IMR-90 (cell line): ENCODE results near the gene C1QTNF12. TPM values are rescaled to one million over a fixed set of nuclear protein-coding genes. Genes with fewer than 3 reads are reported as not detected.

Experiments used
- ATAC-seq: fragments of 200-7000 bp; cut with Tn5 transposase; 2 replicates; pipeline ENCODE4 v1.9.1; 2020; ENCODE audit warnings: low read depth, mild to moderate bottlenecking, moderate library complexity
- BruUV-seq: library from RNA; stranded (reverse); fragments of 400-500 nt; replicated peaks from 2 replicates; lab custom pipeline; 2021; lab: Mats Ljungman, UMichigan
- CTCF ChIA-PET: fragments of 300-600 bp; formaldehyde crosslinking; extraction: SDS; loops from one replicate; lab custom pipeline; 2021; ENCODE audit warnings: antibody characterized with exemption; lab: Yijun Ruan, JAX
- POLR2A ChIA-PET: fragments of 300-600 bp; sonication (Branson Sonifier 250); formaldehyde crosslinking; loops from one replicate; lab custom pipeline; 2022; ENCODE audit warnings: antibody characterized with exemption; ENCODE audit not compliant: unreplicated experiment; lab: Charles Lee
- DNase-seq: peaks from one replicate; pipeline ENCODE4 v3.0.0; 2013
- H2AFZ ChIP-seq: replicated peaks from 2 replicates; pipeline ENCODE3; 2013; ENCODE audit warnings: low read length, mild to moderate bottlenecking; ENCODE audit not compliant: poor library complexity
- H2AK5ac ChIP-seq: 2 replicates; pipeline ENCODE4 v1.6.1; 2013; ENCODE audit warnings: low read depth, low read length, inconsistent platforms
- H2AK9ac ChIP-seq: replicated peaks from 2 replicates; pipeline ENCODE3; 2013; ENCODE audit warnings: mild to moderate bottlenecking, low read depth, low read length, moderate library complexity; ENCODE audit not compliant: poor library complexity
- H2BK120ac ChIP-seq: 2 replicates; pipeline ENCODE4 v1.6.1; 2013; ENCODE audit warnings: low read depth, low read length, inconsistent platforms
- H2BK15ac ChIP-seq: 3 replicates; pipeline ENCODE4 v1.6.1; 2013; ENCODE audit warnings: low read depth, low read length, inconsistent platforms
- H2BK20ac ChIP-seq: 2 replicates; pipeline ENCODE4 v1.6.1; 2013; ENCODE audit warnings: low read depth, mild to moderate bottlenecking, inconsistent platforms, low read length, moderate library complexity
- H2BK5ac ChIP-seq: 2 replicates; pipeline ENCODE4 v1.6.1; 2013; ENCODE audit warnings: mild to moderate bottlenecking, low read depth, low read length, inconsistent platforms; ENCODE audit not compliant: poor library complexity, severe bottlenecking
- H3K14ac ChIP-seq: replicated peaks from 2 replicates; pipeline ENCODE4 v1.6.1; 2013; ENCODE audit warnings: low read depth, low read length, inconsistent platforms
- H3K18ac ChIP-seq: 2 replicates; pipeline ENCODE4 v1.6.1; 2013; ENCODE audit warnings: low read depth, low read length, control low read depth
- H3K23ac ChIP-seq: 2 replicates; pipeline ENCODE4 v1.6.1; 2013; ENCODE audit warnings: low read depth, low read length, inconsistent platforms
- H3K27ac ChIP-seq: 2 replicates; pipeline ENCODE4 v1.5.1; 2013; ENCODE audit warnings: mild to moderate bottlenecking, control low read depth, low read length; ENCODE audit not compliant: insufficient read depth
- H3K27me3 ChIP-seq: 2 replicates; pipeline ENCODE4 v1.6.1; 2013; ENCODE audit warnings: low read length; ENCODE audit not compliant: control insufficient read depth, insufficient read depth
- H3K36me3 ChIP-seq: 2 replicates; pipeline ENCODE4 v1.6.1; 2013; ENCODE audit warnings: low read length, mixed read lengths; ENCODE audit not compliant: control insufficient read depth, insufficient read depth
- H3K4ac ChIP-seq: 2 replicates; pipeline ENCODE4 v1.6.1; 2013; ENCODE audit warnings: low read depth, low read length, inconsistent platforms
- H3K4me1 ChIP-seq: 2 replicates; pipeline ENCODE4 v1.6.1; 2013; ENCODE audit warnings: low read length, mixed read lengths; ENCODE audit not compliant: control insufficient read depth, insufficient read depth
- H3K4me2 ChIP-seq: 2 replicates; pipeline ENCODE4 v1.6.1; 2013; ENCODE audit warnings: low read depth, mild to moderate bottlenecking, control low read depth, low read length, moderate library complexity
- H3K4me3 ChIP-seq: 2 replicates; pipeline ENCODE4 v1.5.1; 2013; ENCODE audit warnings: low read depth, mild to moderate bottlenecking, control low read depth, low read length, moderate library complexity; ENCODE audit not compliant: insufficient read depth
- H3K56ac ChIP-seq: 2 replicates; pipeline ENCODE4 v1.6.1; 2013; ENCODE audit warnings: low read length, inconsistent platforms; ENCODE audit not compliant: insufficient read depth; ENCODE audit errors: extremely low read depth
- H3K79me1 ChIP-seq, 2 experiments: 2 replicates each; pipeline ENCODE4 v1.6.1; 2013; ENCODE audit warnings: low read length in 2 of 2, inconsistent platforms in 1 of 2, low read depth in 1 of 2
- H3K9ac ChIP-seq: 2 replicates; pipeline ENCODE4 v1.6.1; 2013; ENCODE audit warnings: low read depth, low read length, control low read depth
- H3K9me1 ChIP-seq: 2 replicates; pipeline ENCODE4 v1.6.1; 2013; ENCODE audit warnings: low read length, inconsistent platforms; ENCODE audit not compliant: insufficient read depth
- H3K9me3 ChIP-seq: 2 replicates; pipeline ENCODE4 v1.6.1; 2013; ENCODE audit warnings: low read length; ENCODE audit not compliant: control insufficient read depth, insufficient read depth
- H4K20me1 ChIP-seq: 2 replicates; pipeline ENCODE4 v1.6.1; 2013; ENCODE audit warnings: low read length, inconsistent platforms; ENCODE audit not compliant: insufficient read depth
- H4K5ac ChIP-seq: 2 replicates; pipeline ENCODE4 v1.6.1; 2013; ENCODE audit warnings: mild to moderate bottlenecking, low read depth, low read length, control low read depth
- H4K8ac ChIP-seq, 2 experiments: 2 replicates each; pipeline ENCODE4 v1.6.1; 2013; ENCODE audit warnings: low read depth in 2 of 2, low read length in 2 of 2, control low read depth in 1 of 2, inconsistent platforms in 1 of 2
- H4K91ac ChIP-seq: 2 replicates; pipeline ENCODE4 v1.6.1; 2013; ENCODE audit warnings: low read depth, low read length, inconsistent platforms; ENCODE audit not compliant: insufficient read depth
- BHLHE40 ChIP-seq: fragments of 150-350 bp; IDR thresholded peaks from 2 replicates; pipeline ENCODE4 v1.6.1; 2016; ENCODE audit warnings: mild to moderate bottlenecking, low read depth, low read length
- CEBPB ChIP-seq: IDR thresholded peaks from 2 replicates; pipeline ENCODE4 v1.6.1; 2012; ENCODE audit warnings: low read depth, low read length, improper control_type of control experiment
- CHD1 ChIP-seq: IDR thresholded peaks from 2 replicates; pipeline ENCODE4 v1.6.1; 2012; ENCODE audit warnings: low read depth, low read length, improper control_type of control experiment
- FOS ChIP-seq: fragments of 150-350 bp; IDR thresholded peaks from 2 replicates; pipeline ENCODE4 v1.6.1; 2016; ENCODE audit warnings: low read depth, low read length
- MAFK ChIP-seq: IDR thresholded peaks from 2 replicates; pipeline ENCODE4 v1.6.1; 2012; ENCODE audit warnings: low read depth, low read length, improper control_type of control experiment
- MAZ ChIP-seq: IDR thresholded peaks from 2 replicates; pipeline ENCODE4 v1.6.1; 2012; ENCODE audit warnings: low read depth, mild to moderate bottlenecking, low read length, improper control_type of control experiment, moderate library complexity, borderline replicate concordance
- MXI1 ChIP-seq: IDR thresholded peaks from 2 replicates; pipeline ENCODE4 v1.6.1; 2012; ENCODE audit warnings: low read depth, mild to moderate bottlenecking, low read length, moderate library complexity, borderline replicate concordance
- NFE2L2 ChIP-seq: fragments of 150-350 bp; IDR thresholded peaks from 2 replicates; pipeline ENCODE4 v1.6.1; 2016; ENCODE audit warnings: low read depth, mild to moderate bottlenecking, low read length
- POLR2A ChIP-seq: IDR thresholded peaks from 2 replicates; pipeline ENCODE4 v1.6.1; 2012; ENCODE audit warnings: mild to moderate bottlenecking, low read depth, low read length
- RAD21 ChIP-seq: IDR thresholded peaks from 2 replicates; pipeline ENCODE4 v1.6.1; 2012; ENCODE audit warnings: low read length, improper control_type of control experiment
- RCOR1 ChIP-seq: IDR thresholded peaks from 2 replicates; pipeline ENCODE4 v1.6.1; 2012; ENCODE audit warnings: mild to moderate bottlenecking, low read length, improper control_type of control experiment; ENCODE audit not compliant: insufficient replicate concordance
- RFX5 ChIP-seq: IDR thresholded peaks from 2 replicates; pipeline ENCODE4 v1.8.0; 2012; ENCODE audit warnings: low read depth, mild to moderate bottlenecking, low read length, moderate library complexity
- SMC3 ChIP-seq: fragments of 150-350 bp; IDR thresholded peaks from 2 replicates; pipeline ENCODE4 v1.6.1; 2016; ENCODE audit warnings: low read depth, mild to moderate bottlenecking, antibody characterized with exemption, low read length, moderate library complexity
- WGBS, 2 experiments: methylation state at CpG; one replicate each; pipeline versions ENCODE4 v1.1.5 to v1.1.7; 2013; ENCODE audit warnings: missing lambda C conversion rate in 2 of 2; ENCODE audit not compliant: insufficient read length in 1 of 2; ENCODE audit errors: extremely low coverage in 2 of 2; 5-methylcytosine and 5-hydroxymethylcytosine counted together
- dilution Hi-C: fragments of 300-500 bp; cut with HindIII; formaldehyde crosslinking; loops from one replicate; pipeline ENCODE4 v1.14.3; 2018; ENCODE audit warnings: low sequenced_read_pairs; ENCODE audit not compliant: unreplicated experiment
- in situ Hi-C: fragments of 300-500 bp; cut with MboI; formaldehyde crosslinking; loops from 3 replicates; pipeline ENCODE4 v1.14.3; 2019; ENCODE audit warnings: low sequenced_read_pairs, inconsistent platforms, mixed read lengths
- intact Hi-C: fragments of 100-400 bp; cut with micrococcal nuclease; formaldehyde crosslinking; loops from 2 replicates; pipeline ENCODE4 v1.10.0; 2022
- polyA plus RNA-seq, 3 experiments: library from polyadenylated mRNA; depleted of rRNA; stranded (reverse); fragments of >200 nt; gene quantifications; 2 replicates each; pipeline ENCODE4 v1.2.3, GENCODE V29; 2012; ENCODE audit warnings: low replicate concordance in 1 of 3
- total RNA-seq: library from RNA; depleted of rRNA; stranded (reverse); fragments of >200 nt; gene quantifications from 2 replicates; pipeline ENCODE4 v1.2.3, GENCODE V29; 2012
- TF ChIP-seq, protein P1 (sequence below): fragments of 150-350 bp; IDR thresholded peaks from 2 replicates; pipeline ENCODE4 v1.6.1; 2016; ENCODE audit warnings: low read depth, mild to moderate bottlenecking, low read length, moderate library complexity, borderline replicate concordance
- TF ChIP-seq, protein P2 (sequence below): conservative IDR thresholded peaks from 2 replicates; pipeline ENCODE4 v1.5.1; 2012; ENCODE audit warnings: mild to moderate bottlenecking, low read depth, low read length, improper control_type of control experiment
- TF ChIP-seq, protein P3 (sequence below): fragments of 150-350 bp; IDR thresholded peaks from 2 replicates; pipeline ENCODE4 v1.6.1; 2017; ENCODE audit warnings: mild to moderate bottlenecking, antibody characterized with exemption, low read length, low read depth

The C1QTNF12 gene
- total and polyA plus RNA-seq, 2 of the 4 experiments (the other 2 are of a cell fraction) = 0.36 to 1.1 TPM

DNA sequence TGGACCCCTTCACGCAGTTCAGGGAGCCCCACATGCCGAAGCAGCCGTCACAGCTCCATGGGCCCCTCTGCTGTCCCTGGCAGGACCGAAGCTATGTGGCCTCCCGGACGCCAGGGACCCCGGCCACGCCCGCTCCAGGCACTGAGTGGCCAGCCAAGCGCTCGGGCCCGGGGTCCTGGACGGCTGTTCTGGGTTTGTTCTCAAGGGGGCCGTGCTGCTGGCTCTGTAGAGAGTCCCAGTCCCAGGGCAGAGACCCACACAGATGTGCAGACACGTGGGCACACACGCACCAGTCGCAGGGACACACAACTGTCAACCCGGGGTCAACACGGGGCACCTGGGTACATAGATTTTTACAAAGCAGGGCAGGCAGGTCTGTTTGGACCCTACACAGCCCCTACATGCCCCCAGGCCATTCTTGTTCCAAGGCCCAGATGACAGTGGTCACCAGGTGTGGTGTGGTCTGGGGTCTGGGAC is 7.8 kb downstream of the C1QTNF12 start:
- Histone ChIP-seq H3K9ac (no peak overlapping the region), H3K18ac (no peak overlapping the region), H4K20me1 (no peaks in the 10 kb centered on the region), H3K23ac (no peak overlapping the region), H2BK15ac (no peak overlapping the region), H2AK9ac (peak overlapping the region; percentile 37), H2AK5ac (peak overlapping the region; percentile 70; the same call in 1 of the 2 replicates), H3K4me3 (no peak overlapping the region), H3K36me3 (peaks cover 2% of the 10 kb centered on the region; the same call in 1 of the 2 replicates), H3K9me3 (no peaks in the 10 kb centered on the region), H2BK5ac (no peak overlapping the region), H4K91ac (no peak overlapping the region), H3K27me3 (no peaks in the 10 kb centered on the region), H2BK120ac (no peak overlapping the region), H3K4me1 (peaks cover 14% of the 10 kb centered on the region), H2BK20ac (no peak overlapping the region), H3K4ac (no peak overlapping the region), H4K8ac (no peak overlapping the region), H3K56ac (no peak overlapping the region), H2AFZ (no peak overlapping the region), H3K9me1 (no peaks in the 10 kb centered on the region), H3K4me2 (no peak overlapping the region), H4K5ac (no peak overlapping the region), H3K27ac (no peak overlapping the region), H3K79me1 (peaks cover 3 to 23% of the 10 kb centered on the region in 2 experiments; a peak in 3 of 4 replicates), H3K14ac (no peak overlapping the region)
- no peak for ATAC-seq
- in situ Hi-C loops = no loop called here
- TF ChIP-seq, protein P1, sequence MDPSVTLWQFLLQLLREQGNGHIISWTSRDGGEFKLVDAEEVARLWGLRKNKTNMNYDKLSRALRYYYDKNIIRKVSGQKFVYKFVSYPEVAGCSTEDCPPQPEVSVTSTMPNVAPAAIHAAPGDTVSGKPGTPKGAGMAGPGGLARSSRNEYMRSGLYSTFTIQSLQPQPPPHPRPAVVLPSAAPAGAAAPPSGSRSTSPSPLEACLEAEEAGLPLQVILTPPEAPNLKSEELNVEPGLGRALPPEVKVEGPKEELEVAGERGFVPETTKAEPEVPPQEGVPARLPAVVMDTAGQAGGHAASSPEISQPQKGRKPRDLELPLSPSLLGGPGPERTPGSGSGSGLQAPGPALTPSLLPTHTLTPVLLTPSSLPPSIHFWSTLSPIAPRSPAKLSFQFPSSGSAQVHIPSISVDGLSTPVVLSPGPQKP = no peak
- TF ChIP-seq MAZ (no peak), FOS (no peak), RFX5 (no peak), CEBPB (no peak), SMC3 (no peak), RCOR1 (no peak), BHLHE40 (no peak), MAFK (no peak), NFE2L2 (no peak), RAD21 (no peak), CHD1 (no peak), MXI1 (no peak), POLR2A (no peak)
- TF ChIP-seq, protein P2, sequence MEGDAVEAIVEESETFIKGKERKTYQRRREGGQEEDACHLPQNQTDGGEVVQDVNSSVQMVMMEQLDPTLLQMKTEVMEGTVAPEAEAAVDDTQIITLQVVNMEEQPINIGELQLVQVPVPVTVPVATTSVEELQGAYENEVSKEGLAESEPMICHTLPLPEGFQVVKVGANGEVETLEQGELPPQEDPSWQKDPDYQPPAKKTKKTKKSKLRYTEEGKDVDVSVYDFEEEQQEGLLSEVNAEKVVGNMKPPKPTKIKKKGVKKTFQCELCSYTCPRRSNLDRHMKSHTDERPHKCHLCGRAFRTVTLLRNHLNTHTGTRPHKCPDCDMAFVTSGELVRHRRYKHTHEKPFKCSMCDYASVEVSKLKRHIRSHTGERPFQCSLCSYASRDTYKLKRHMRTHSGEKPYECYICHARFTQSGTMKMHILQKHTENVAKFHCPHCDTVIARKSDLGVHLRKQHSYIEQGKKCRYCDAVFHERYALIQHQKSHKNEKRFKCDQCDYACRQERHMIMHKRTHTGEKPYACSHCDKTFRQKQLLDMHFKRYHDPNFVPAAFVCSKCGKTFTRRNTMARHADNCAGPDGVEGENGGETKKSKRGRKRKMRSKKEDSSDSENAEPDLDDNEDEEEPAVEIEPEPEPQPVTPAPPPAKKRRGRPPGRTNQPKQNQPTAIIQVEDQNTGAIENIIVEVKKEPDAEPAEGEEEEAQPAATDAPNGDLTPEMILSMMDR = no peak
- TF ChIP-seq, protein P3, sequence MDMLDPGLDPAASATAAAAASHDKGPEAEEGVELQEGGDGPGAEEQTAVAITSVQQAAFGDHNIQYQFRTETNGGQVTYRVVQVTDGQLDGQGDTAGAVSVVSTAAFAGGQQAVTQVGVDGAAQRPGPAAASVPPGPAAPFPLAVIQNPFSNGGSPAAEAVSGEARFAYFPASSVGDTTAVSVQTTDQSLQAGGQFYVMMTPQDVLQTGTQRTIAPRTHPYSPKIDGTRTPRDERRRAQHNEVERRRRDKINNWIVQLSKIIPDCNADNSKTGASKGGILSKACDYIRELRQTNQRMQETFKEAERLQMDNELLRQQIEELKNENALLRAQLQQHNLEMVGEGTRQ = no peak
- DNase-seq = no peak
- intact Hi-C loops = no loop called here
- dilution Hi-C loops = no loop called here
- POLR2A ChIA-PET = interaction anchor here (0.5 kb wide), 1 partner anchor 30 kb away, joined by 3 read pairs; no protein-coding TSS in a partner anchor
- CTCF ChIA-PET = no interaction called here
- WGBS, 2 experiments = 81% methylated on average over 9 of the region's 19 CpGs; no CpG with 5 or more reads in 1 of the 2 experiments
- BruUV-seq = no TSS peak
